GM18951 (cell line): ENCODE results near the gene BANP.

Experiments used
- POLR2A ChIP-seq: IDR thresholded peaks from 4 replicates; pipeline ENCODE4 v1.6.1; 2011; ENCODE audit warnings: mild to moderate bottlenecking; ENCODE audit not compliant: insufficient read length, insufficient read depth; ENCODE audit errors: extremely low read depth
- in situ Hi-C: fragments of 300-500 bp; cut with MboI; formaldehyde crosslinking; loops from one replicate; pipeline ENCODE4 v1.12.0; 2022; ENCODE audit warnings: low sequenced_read_pairs, mixed read lengths, inconsistent platforms; ENCODE audit not compliant: unreplicated experiment

Gene BANP

GRCh38 chr16:88061346-88062110 is 110.3 kb downstream of the BANP start:
- in situ Hi-C loops = no loop called here
- TF ChIP-seq POLR2A = no peak

DNA sequence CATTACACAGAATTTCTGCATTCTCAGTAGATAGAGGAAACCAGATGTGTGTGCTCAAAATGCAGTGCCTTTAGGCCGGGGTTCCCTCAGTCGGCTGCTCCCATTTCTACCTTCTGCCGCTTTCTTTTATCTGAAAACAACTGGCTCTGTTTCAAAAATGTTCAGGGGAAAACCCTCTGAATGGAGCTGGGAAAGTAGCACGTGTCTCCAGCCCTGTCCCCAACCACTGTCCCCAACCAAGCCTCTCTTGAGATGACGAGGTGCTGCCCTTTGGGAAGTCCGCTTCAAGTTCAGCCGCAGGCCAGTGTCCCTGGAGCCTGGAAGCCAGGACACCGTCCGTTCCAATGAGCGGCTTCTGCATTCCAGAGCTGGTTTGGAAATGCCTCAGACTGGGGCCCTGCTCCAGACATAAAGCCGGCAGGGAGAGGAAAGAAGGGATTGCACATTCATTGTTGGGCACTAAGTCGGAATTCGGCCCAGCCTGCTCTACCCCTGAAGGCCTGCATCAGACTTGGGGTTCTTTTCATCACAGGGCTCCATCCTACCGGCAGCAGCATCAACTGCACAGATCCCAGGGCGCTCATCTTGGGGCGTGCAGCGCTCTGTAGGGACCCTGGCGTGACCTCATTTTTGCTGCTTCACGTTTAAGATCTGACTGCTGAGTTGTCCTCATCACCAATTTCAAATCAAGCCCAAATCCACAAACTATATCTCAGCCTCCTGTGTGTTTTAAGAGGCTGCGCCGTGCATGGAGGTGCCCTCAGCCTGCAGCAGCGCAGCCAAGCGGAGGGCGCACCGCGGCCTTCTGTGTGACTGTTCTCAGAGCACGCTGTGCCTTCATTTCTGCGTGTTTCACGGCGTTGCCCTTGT is 111.3 kb downstream of the BANP start:
- TF ChIP-seq POLR2A = no peak
- in situ Hi-C loops = no loop called here

- TF ChIP-seq POLR2A = no peak
- in situ Hi-C loops = no loop called here
Measured at GRCh38 chr16:88063211-88063773, 112.1 kb downstream of the BANP start.

DNA sequence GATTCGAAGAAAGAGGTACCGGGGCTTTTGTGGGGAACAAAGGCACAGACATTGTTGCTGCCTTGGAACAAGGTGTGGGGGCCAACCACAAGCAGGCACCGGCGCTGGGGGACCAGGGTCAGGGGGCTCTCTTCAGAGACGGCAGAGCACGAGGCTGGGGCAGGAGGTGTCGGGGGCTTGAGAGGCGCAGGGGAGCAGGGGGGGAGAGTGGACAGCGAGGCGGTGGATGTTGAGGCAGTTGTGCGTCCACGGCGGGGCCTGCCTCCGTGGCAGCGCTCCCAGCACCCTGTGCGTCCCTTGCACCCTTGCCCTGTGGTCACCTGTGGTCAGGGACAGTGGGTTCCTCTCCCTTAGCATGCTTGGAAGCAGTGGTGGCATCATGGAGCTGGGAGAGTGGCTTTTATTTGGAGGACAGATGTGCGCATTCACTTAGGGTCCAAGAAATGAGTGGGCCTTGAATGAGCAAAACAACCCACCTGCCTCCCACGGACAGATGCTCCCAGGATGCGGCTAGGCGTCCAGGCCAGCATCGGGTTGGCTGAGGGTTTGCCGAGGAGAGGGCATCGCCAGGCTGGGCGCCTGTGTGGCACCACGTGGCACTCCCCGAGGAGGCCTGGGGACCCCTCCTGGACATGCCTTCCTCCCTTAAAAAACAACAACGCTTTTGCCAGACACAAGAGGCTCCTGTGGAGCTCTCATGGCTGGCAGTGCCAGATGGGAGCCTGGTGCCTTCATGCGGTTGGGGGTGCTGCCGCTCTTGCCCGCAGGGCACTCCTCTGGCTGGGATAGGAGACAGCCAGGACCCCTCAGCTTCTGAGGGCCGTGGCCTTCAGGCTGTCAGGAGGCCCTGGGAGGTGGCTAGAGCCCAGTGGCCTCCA is 113.0 kb downstream of the BANP start:
- in situ Hi-C loops = no loop called here
- TF ChIP-seq POLR2A = no peak

DNA sequence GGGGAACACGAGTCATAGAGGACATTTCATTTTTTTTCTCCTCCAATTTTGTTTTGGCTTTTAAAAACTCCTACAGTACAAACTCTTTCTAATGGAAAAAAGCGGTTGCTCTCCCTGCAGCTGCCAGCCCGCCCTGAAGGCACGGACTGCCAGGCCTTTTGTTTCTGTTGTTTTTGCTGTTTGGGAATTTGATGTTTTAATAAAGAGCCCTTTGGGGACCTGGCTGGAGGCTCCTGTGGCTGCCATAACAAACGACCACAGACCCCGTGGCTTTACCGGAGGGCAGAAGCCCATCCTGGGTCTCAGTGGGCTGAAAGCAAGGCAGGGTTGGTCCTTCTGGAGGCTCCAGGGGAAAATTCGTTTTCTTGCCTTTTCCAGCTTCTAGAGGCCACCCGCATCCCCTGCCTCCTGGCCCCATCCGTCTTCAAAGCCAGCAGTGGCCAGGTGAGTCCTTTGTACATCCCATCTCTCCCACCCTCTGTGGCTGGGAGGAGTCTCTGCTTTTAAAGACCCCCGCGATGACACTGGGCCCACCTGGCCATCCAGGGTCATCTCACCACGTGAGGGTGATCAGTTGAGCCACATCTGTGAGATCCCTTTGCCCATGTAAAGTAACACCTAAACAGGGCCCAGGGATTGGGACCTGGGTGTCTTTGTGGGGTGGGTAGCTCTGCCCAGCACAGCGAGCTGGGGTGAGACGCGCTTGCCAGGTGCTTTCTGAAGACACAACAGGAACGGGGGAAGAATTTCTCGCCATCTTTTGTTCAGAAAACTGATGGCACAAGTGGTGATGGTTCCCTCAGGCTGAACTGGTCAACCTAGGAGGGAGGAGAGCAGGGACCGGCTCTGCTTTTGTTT is 113.9 kb downstream of the BANP start:
- TF ChIP-seq POLR2A = no peak
- in situ Hi-C loops = no loop called here

GRCh38 chr16:88065747-88066142 is 114.5 kb downstream of the BANP start:
- in situ Hi-C loops = no loop called here
- TF ChIP-seq POLR2A = no peak

- no peak for TF ChIP-seq POLR2A
Measured at GRCh38 chr16:88066234-88066633, 115.0 kb downstream of the BANP start.

DNA sequence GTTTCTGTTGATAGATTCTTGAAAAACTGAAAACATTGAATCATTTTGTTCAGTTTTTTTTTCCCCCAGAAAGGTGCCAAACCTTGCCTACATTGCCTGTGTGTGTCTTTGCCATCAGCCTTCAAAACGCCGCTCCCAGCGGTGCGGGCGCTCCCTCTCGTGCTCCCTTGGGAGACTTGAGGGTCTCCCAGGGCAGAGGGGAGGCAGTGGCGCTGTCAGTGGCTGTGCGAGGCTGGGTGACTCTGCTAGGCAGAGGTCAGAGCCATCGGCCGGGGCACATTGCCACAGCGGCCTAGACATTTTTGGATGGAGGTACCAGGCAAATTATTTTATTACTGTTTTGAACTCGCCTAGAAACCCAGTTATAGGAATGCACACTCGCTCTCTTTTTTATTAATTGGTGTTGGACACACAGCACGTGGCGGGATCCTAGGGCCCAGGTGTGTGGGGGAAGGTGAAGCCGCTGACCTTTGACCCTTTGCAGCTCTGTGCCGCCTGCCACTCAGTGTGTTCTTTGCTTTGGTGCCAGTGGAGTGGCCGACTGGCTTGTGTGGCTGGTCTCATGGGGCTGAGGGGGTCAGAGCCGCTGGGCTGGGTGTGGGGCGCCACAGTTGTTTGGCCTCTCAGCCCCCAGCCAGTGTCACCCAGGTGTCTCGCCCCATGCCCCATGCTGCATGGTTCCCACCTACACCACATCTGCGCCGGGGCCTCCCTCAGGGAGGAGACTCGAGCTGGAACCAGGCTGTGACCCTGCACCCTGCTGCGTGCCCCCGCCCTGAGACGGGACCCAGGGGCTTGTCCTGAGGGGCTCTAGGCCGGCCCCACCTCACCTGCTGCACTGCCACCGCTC is 115.7 kb downstream of the BANP start:
- in situ Hi-C loops = no loop called here
- no peak for TF ChIP-seq POLR2A

More at GRCh38 chr16:88066234-88066633, 115.0 kb downstream of the BANP start:
- in situ Hi-C loops = no loop called here

DNA sequence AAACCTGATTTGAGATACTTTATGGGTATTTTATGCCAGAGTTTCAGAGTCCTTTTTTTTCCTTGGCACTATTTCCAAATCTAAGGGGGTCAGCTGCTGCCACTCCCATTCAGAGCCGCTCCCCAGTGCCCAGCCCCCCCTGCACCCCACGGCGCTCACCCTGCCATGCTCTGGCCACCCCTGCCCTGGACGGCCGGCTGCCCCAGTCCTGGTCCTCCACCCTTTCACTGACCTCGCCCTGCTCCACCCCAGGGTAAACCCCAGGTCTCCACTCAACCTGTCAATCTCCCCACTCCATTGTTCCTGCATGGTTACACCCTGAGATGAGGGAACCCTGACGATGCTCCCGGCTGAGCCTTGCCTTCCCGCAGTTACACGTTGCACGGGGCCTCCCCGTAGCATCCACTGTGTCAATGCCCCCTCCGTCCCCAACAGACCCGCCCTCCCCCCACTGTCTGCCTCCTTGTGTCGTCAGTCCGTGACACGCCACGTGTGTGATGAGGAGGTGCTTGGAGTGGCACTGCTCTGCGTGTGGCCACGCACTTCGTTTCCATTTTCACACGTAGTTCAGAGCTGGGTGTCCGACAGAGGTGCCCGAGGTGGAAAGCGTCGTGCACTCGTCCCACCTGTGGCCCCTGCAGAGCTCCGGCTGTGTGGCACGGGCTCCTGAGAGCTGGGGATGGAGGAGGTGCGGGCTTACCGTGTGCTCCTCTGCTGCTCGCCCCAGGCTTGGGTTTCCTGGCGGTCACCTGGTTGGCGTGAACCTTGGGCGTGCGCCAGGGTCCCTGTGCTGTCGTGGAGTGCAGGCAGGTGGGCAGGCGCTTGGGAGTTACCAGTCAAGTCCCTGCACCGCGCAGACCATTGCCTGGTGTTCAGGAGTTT is 116.5 kb downstream of the BANP start:
- in situ Hi-C loops = no loop called here
- TF ChIP-seq POLR2A = no peak
